HG03039 (cell line): ENCODE data around the gene LDHAL6B.

ENCODE experiments used
- ATAC-seq: cut with Tn5 transposase; IDR thresholded peaks from one replicate; pipeline ENCODE4 v1.9.1; 2021; ENCODE audit warnings: mild to moderate bottlenecking, moderate library complexity; ENCODE audit not compliant: unreplicated experiment

LDHAL6B gene

DNA sequence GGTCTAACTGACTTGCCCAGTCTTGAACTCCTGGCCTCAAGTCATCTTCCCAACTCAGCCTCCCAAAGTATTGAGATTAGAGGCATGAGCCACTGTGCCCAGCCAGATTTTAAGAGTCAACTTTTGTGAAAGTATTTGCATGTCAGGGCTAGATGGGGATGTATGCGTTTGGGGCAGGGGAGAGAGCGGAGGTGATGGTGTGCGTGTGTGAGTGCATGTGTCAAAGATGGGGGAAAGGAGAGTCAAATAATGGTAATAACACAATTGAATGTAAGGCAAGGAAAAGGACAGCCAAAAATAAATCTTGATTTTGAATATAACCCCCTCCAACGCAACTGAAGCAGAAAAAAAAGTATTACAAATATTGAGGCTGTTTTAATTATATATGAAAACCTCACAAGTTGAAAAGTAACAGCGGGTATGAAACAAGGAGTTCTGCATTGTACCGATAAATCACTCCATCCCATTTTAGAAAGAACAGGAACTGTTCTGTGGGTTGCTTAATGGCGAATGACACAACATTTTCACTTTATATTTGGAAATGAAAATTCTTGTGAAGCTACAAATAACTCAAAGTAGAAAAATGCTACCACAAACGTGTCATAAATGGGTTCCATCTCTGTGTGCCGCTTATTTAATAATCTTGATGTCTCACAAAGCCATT, 29.9 kb upstream of the LDHAL6B start:
- no peak for ATAC-seq

DNA sequence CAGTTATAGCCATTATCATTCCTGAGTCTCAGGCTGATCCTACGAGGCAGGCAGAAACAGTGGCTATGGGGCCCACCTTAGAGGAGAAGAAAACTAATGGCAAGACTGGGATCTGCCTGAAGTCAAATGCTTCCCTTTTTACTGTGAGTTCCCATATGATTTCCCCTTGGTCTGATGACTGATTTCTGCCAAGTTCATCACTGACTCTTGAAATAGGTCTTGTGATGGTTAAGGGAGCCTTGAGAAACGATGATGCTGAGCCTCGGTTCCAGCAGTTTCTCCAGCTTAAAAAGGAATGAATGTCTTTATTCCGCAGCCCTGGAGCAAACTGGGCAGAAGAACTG, 29.4 kb upstream of the LDHAL6B start:
- no peak for ATAC-seq

DNA sequence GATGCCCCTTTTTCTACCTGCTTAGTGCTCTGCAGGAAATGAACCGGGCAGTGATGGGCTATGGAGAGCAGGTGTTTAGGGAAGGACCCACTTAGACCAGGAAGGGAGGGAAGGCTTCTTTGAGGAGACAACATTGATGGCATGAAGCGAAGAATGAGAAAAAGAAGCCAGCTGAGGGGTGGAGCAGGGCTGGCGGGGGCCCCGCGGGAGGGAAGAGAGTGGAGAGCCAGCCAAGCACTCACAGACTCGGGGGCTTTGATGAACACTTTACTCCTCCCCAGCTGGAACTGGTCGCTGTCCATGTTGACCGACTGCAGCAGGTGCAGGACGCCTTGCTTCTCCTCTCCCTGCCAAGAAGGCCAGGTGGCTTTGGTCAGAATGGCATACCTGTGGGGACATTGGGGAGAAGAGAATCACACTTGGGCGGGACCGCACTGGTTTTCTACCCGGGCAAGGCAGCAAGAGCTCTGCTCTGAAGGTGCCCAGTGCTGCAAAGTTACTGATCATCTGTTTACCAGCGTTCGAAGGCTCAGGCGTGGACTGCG, 28.4 kb upstream of the LDHAL6B start:
- ATAC-seq = no peak

DNA sequence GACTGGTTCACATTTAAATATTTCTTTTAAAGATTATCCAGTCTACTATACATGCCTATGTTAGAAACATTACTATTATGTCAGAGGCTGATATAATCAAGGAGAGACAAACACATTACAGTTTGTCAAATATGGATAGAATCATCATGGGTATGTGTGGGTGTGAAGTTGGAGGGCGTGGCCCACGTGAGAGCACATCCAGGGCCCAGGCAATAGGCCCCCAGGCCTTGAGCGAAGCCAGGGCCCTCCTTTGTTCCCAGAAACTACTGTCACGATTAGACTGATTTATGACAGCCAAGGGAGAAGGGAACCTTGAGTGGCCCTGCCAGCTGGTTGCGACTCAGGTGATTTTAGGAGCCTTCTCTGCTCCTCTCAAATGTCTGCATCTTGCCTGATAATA, 26.9 kb upstream of the LDHAL6B start:
- no peak for ATAC-seq

DNA sequence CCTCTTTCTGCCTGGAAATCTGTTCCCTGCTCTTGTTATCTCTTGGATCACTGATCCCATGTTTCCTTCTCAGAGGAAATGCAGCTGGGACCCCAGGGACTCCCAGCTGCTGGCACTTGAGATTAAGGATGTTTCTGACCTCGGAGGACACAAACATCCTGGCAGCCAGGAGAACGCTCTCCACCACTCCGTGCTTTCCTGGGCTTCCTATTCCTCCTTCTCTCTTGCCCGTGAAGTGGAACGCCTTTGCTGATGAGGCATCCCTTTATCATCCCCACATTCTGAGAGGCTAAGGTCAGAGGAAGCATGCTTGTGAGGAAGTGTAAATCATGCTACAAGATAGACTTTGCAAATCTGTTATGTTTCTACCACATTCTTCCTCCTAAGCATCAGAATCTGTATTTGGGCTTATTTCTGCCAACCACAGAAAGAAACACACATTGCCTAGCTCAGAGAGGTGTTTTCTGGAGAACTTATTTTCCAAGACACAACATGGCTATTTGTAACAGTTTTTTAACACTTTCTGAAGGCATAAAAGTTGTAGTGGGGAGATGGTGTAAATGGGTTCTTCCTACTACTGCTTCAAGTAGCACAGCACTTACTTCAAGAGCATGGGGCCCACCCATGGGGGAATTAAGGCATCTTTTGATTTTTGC, 25.6 kb upstream of the LDHAL6B start:
- ATAC-seq = no peak

DNA sequence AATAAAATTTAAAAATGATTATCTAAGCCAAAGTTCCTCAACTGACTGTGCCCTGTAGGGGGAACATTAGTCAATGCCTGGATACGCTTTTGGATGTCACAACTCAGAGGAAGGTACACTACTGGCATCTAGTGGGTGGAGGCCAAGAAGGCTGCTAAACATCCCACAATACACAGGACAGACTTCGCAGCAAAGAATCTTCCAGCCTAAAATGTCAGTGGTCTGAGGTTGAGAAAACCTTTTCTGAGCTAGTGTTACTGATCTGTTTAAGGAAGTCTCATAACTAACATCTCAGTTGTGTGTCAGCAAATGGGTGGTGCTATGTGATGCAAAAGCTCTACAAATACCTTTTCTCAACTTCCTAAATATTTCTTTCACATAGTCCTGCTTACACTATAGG, 20.9 kb upstream of the LDHAL6B start:
- no peak for ATAC-seq

DNA sequence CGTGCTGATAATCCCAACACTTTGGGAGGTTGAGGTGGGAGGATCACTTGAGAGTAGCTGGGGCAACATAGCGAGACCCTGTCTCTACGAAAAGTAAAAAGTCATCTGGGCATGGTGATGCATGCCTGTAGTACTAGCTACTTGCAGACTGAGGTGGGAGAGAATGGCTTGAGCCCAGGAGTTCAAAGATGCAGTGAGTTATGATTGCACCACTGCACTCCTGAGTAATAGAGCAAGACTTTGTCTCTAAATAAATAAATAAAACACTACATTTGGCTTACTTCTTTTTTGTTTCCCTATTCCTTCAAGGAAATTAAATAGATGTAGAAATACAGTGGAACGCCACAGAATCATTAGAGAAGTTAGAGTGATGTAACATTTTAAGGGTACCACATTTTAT, 20.1 kb upstream of the LDHAL6B start:
- ATAC-seq = no peak

DNA sequence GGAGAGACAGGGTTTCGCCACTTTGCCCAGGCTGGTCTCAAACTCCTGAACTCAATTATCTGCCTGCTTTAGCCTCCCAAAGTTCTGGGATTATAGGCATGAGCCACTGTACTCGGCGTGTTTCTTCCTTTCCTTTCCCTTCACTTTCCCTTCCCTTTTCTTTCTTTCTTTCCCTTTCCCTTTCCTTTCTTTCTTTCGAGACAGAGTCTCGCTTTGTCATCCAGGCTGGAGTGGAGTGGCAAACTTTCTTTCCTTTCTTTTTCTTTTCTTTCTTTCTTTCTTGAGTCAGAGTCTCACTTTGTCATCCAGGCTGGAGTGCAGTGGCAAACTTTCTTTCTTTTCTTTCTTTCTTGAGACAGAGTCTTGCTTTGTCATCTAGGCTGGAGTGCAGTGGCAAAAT, 17.4 kb upstream of the LDHAL6B start:
- no peak for ATAC-seq

DNA sequence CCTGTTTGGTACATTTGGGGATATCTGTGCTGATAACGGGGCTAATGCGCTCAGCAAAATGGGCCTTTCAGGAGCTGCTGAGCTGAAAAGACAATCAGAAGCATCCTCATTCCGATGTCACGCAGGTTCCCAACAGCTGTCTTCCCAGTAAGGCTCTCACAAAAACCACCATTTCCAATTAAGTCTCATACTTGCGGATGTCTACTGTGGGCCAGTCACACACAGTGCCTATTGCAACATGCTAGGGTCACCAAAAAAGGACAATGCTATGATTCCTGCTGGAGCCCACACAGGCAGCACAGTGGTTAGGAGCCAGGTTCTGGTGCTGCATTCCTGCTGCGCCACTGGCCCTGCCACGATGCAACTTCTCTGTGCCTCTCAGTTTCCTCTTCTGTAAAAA, 16.4 kb upstream of the LDHAL6B start:
- no peak for ATAC-seq

DNA sequence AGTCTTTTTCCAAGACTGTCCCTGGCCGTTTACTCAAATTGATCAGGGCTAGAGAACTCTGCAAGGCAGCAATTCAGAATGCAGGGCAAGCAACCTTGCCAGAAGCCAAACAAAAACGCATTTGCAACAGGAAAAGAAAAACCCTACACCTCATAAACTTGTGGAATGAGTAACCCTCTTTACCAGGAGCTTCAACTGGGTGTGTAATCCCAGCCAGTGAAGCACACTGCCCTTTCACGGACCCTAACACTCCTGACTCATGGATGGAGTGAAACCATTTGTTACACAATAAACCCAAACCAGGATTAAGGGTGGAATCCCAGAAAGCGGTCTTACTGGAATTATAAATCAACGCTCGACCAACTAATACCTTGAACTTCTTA, 14.8 kb upstream of the LDHAL6B start:
- ATAC-seq = no peak

DNA sequence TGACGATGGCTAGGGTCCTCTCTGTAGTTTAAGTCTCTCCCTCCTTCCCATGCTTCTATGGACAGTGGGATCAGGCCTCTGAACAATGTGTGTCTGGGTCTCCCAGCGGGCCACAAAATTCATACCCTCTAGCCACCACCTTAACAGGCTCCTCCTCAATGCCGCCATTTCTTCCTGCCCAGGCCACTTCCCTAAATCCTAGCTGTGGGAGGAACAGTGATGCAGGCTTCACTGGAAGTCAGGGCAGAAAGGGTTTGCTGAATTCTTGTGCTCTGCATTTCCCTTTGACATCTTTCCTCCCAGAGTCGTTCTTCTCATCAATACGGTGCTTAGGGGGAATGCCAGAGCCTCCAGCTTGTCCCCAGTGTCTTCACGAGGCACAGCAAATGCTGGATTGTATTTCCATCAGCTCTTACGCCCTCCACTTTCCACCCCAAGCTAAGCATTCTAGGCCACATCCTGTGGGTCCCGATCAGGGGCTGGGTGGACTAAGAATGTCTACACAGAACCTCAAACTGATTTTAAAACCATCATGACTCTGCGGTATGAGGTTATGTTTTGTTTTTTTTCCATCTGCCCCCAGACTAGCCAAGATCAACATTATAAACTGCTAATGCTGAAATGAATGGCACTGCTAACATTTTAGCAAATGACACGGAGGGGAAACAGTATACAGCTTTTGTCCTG, 11.9 kb upstream of the LDHAL6B start:
- no peak for ATAC-seq

DNA sequence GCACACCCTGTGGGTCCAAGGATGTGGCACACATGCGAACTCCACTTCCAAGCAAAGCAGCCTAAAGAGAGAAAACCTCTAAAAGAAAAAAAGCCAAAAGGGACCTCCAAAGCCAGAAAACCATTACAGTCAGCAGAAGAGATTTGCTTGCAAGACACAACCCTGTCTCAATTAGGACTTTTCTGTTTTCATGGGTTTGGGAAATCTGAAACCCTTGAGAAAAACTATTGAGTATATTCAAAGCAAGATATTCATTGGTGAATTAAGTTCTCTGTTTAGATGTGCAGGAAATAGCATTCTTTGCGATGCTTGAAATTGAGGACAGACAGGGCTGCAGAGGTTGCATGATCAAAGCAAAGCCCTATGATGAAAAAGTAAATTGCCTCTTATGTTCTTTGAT, 10.2 kb upstream of the LDHAL6B start:
- ATAC-seq = no peak

DNA sequence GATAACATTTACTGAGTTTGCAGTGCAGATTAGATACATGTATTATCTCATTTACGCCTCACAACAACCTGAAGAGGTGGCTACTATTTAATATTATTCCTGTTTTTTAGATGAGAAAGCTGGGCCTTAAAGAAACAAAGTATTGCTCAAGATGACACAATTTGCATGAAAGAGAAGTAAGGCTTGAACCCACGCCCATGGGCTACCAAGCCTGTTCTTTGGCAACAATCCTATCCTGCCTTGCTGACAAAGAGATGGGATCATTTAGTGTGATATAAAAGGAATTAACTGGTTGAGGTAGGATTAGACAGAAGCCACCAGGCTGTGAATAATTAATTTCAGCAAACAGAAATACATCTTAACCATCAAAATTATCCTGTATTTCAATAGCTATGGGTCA, 9.2 kb upstream of the LDHAL6B start:
- no peak for ATAC-seq

DNA sequence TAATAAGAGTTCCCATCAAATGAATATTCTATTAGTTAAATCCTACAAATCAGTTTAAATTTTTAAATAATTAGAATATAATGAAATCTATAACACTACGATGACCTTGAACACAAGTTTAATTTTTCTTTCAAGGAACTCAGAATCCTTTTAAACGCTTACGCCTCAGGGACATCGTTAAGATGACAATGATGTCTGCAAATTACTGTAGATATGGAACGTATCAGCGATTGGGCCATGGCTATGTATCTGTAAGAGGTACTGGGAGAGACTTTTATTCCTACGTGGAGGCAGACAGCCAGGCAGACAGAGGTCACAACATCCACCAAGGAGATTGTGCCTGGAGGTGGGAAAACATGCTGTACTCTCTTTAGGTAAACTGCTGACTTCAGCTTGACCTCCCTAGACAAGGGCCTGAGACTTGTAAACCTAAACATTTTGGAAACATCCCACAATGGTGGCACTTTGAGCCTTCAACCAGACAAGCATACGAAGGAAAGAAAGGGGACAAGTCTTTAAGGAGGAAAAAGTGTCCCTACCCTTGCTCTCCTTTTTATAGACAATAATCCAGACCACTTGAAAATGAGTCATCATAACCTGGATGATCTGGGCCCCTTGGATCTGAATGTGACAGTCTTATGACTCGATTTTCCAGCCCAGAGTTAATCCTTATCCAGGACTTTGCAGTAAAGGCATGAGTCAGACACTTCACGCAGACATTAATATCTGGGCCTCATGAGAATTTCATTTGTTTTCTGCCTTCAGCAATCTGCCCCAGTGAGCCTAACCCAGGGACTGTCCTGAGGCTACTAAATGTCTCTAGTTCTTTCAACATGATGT, 6.8 kb upstream of the LDHAL6B start:
- ATAC-seq = no peak

DNA sequence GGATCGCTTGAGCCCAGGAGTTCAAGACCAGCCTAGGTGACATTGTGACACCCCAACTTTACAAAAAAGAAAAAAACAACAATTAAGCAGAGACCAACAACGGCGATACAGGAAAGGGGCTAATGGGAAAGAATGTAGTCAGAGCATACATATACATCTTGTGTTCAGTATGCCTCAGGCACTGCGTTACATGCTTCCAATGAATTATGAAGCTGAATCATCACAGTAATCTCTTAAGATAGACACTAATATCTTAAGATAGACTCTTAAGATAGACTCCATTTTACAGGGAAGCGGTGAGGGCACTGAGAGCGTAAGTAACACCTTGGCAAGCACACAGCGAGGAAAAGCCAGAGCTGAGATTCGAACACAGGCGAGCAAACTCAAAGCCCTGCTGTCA, 6.1 kb upstream of the LDHAL6B start:
- ATAC-seq = no peak

DNA sequence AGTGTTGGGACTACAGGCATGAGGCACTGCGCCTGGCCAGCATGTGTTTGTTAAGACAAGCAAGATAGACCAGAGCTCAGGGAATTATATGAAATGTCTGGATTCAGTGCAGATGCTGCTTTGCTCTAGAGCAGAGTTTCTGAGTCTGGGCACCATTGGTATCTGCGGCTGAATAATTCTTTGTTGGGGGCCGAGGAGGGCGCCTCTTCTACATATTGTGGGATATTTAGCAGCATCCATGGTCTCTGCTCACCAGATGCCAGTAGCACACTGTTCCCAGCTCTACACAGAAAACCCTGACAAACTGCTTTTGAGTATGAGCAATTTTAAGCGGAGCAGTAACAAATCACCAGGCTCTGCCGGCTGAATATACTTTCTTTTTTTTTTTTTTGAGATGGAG, 3.6 kb upstream of the LDHAL6B start:
- no peak for ATAC-seq

DNA sequence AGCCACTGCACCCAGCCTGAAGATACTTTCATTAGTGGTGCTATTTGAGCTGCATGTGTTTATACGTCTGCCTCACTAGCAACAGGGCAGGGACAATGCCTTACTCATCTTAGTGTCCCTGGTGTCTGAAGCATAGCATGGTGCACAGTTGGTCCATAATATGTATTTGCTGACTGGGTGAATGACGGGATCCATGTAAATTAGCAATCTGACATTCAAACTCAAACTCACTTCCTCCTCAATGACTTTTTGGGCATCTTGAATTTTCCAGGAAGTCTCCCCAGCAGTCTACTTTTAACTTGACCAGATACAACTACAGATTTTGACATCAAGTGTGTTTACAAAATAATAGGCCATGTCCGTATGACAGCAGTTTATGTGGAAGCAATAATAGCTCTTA, 3.0 kb upstream of the LDHAL6B start:
- no peak for ATAC-seq

DNA sequence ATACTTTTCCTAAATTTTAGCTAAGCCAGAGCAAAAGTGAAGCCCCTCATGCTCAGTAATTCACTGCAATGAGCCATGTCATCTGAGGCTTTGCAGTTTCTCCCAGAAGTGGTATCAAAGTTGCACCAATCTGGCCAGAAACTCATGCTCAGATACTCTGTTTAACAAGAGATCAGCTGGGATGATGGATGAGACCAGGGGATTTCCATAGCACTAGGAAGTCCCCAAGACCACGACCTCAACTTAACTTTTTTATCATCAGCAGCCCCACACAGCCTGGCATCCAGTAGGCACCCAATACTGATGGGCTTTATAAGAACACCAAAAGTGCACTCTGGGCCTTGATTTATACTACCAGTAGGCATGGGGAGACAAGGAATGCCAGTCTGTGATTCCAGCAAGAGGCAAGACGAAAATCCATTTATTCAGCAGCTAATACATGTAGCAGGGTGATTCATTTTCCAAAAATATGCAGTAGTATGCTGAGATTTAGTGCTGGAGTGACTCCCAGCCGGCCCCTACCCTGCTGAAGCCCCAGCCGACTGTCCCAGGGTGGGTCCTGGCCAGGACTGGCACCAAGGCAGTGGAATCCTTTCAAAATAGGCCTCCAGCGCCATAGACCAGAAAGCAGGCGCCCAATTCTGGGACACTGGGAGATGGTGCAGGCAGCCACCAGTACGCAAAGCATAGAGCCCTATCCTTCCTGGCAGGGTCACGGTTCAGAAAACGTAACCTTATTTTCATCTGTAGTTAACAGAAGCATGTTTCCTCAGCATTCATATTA, 612 bp upstream of the LDHAL6B start:
- no peak for ATAC-seq

DNA sequence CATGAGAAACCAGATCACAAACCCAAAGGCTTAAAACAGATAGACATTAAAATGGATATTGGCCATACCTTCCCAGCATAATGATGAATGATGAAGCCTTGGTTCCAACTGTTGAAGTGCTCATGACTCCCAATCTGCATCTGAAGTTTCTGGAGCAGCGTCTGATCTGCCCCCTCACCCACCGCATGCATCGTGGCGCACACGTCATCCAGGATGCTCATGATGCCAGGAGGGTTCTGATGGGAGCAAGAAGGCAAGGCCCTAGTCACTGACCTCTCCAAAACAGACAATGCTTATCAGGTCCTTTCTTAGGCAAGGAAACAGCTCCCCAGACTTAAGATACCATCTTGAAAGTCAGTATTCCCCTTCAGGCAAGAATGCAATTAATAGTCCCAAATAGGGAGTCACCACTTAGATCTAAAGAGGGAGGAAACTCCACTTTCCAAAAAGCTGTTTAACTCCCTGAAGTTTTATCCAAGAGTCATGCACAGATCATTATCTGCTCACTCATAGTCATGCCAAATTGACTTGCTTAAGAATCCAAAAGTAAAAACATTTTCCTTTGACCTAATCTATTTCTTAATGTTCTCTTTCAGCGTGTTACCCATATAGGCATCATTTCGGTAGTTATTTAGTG, 2.1 kb downstream of the LDHAL6B start:
- ATAC-seq = no peak

DNA sequence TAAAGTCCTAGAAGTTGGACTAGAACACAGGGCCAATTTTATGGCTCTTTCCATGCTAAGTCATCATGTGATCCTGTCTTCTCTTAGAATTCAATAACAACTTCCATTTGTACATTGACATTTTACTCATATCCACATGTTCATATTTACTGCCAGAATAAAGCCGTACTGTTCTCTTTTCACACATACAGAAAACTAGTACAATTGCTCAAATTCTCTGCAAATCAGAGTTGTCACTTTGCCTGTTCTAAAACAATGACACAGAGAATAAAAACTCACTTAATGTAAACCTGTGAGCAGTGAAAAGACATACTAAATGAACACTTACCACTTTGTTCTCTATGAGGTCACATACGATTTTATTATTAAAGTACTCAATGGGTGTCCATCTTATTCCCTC, 3.5 kb downstream of the LDHAL6B start:
- no peak for ATAC-seq
